Activated CD4-positive, alpha-beta memory T cell treated with anti-CD3 and anti-CD28 coated beads for 36 hours (primary cell): ENCODE data around the gene CD300A. TPM values are rescaled to one million over a fixed set of nuclear protein-coding genes. Genes with fewer than 3 reads are reported as not detected.
"Not testable (repeated sequence)": the region's sequence is repeated elsewhere in the genome, so short reads cannot be mapped to it uniquely, and the experiment has no call there.

ENCODE experiments used
- CTCF ChIA-PET: fragments of 350-600 bp; sonication (Branson Sonifier 250); formaldehyde crosslinking; loops from one replicate; lab custom pipeline; 2021; ENCODE audit warnings: antibody characterized with exemption, inconsistent platforms; lab: Charles Lee
- POLR2A ChIA-PET: fragments of 350-600 bp; sonication (Branson Sonifier 250); formaldehyde crosslinking; loops from one replicate; lab custom pipeline; 2021; ENCODE audit warnings: antibody characterized with exemption; lab: Charles Lee
- DNase-seq: peaks from one replicate; pipeline ENCODE4 v3.0.0-alpha.2; 2020
- H3K27ac Mint-ChIP-seq: one replicate; pipeline ENCODE4 v1.8.0; 2021; ENCODE audit warnings: mixed read lengths
- H3K27me3 Mint-ChIP-seq: one replicate; pipeline ENCODE4 v1.8.0; 2021; ENCODE audit warnings: mixed read lengths
- H3K36me3 Mint-ChIP-seq: one replicate; pipeline ENCODE4 v1.8.0; 2021; ENCODE audit warnings: mixed read lengths
- H3K4me1 Mint-ChIP-seq: one replicate; pipeline ENCODE4 v1.8.0; 2021; ENCODE audit warnings: low read depth, mixed read lengths
- H3K4me3 Mint-ChIP-seq: one replicate; pipeline ENCODE4 v1.8.0; 2021; ENCODE audit warnings: mild to moderate bottlenecking, mixed read lengths
- H3K9me3 Mint-ChIP-seq: one replicate; pipeline ENCODE4 v1.8.0; 2021; ENCODE audit warnings: mixed read lengths
- intact Hi-C: fragments of 100-400 bp; cut with micrococcal nuclease; formaldehyde crosslinking; loops from one replicate; pipeline ENCODE4 v1.15.1; 2023
- total RNA-seq, 2 experiments: library from RNA; stranded (reverse); gene quantifications; one replicate each; pipeline ENCODE4 v1.2.3, GENCODE V29; 2021

The CD300A gene
- total RNA-seq, 2 experiments from 2014 or later, result 11.3 to 12.3 TPM

GRCh38 chr17:74515941-74516340 is 49.5 kb downstream of the CD300A start:
- intact Hi-C loops, result no loop called here
- peaks cover 26% of the 10 kb centered on the region for H3K27me3 Mint-ChIP-seq
- CTCF ChIA-PET, result interaction anchor here (0.6 to 0.9 kb wide), 2 partner anchors 137 to 275 kb away, joined by 3 read pairs; no protein-coding TSS in a partner anchor
- H3K4me3 Mint-ChIP-seq, result no peak overlapping the region
- peaks cover 37% of the 10 kb centered on the region for H3K4me1 Mint-ChIP-seq
- POLR2A ChIA-PET, result no interaction called here
- H3K9me3 Mint-ChIP-seq, result peaks cover 23% of the 10 kb centered on the region
- no peak overlapping the region for H3K27ac Mint-ChIP-seq
- DNase-seq, result no peak
- H3K36me3 Mint-ChIP-seq, result peaks cover 12% of the 10 kb centered on the region

- ChIA-PET CTCF (interaction anchor here (0.6 kb wide), 1 partner anchor 275 kb away, joined by 3 read pairs; no protein-coding TSS in a partner anchor), POLR2A (no interaction called here)
- Mint-ChIP-seq H3K4me3 (no peak overlapping the region), H3K27me3 (peaks cover 30% of the 10 kb centered on the region), H3K27ac (no peak overlapping the region), H3K9me3 (peaks cover 23% of the 10 kb centered on the region), H3K36me3 (peaks cover 12% of the 10 kb centered on the region), H3K4me1 (peaks cover 38% of the 10 kb centered on the region)
- DNase-seq, result no peak
- intact Hi-C loops, result no loop called here
These were observed 50.3 kb downstream of the CD300A start for GRCh38 chr17:74516561-74517328.

GRCh38 chr17:74518413-74518981 is 52.1 kb downstream of the CD300A start:
- POLR2A ChIA-PET, H3K4me3 Mint-ChIP-seq, CTCF ChIA-PET: not testable (repeated sequence)

DNA sequence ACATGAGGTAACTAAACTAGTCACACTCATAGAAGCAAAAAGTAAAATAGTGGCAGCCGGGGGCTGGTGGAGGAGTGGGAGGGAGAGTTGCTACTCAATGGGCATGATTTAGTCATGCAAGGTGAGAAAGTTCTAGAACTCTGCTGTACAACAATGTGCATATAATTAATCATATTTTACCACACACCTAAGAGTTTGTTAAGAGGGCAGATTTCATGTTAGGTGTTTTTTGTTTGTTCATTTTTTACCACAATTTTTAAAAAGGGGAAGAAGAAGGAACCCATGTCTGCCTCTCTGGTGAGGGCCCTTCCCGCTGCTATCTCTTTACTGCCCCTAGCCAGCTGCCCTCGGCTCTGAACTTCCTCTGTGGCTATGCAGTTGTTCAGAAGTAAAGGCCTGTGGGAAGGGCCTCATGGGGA is 53.6 kb downstream of the CD300A start:
- Mint-ChIP-seq H3K4me3 (no peak overlapping the region), H3K4me1 (peaks cover 14% of the 10 kb centered on the region), H3K36me3 (no peaks in the 10 kb centered on the region), H3K27ac (peak overlapping the region; percentile 65), H3K9me3 (peaks cover 13% of the 10 kb centered on the region), H3K27me3 (peaks cover 36% of the 10 kb centered on the region)
- ChIA-PET CTCF (interaction anchor here (0.8 kb wide), 1 partner anchor 17 kb away, joined by 3 read pairs; no protein-coding TSS in a partner anchor), POLR2A (no interaction called here)
- intact Hi-C loops, result no loop called here
- peak; percentile 58 for DNase-seq

More at GRCh38 chr17:74518413-74518981, 52.1 kb downstream of the CD300A start:
- H3K27ac Mint-ChIP-seq, intact Hi-C loops, DNase-seq: not testable (repeated sequence)
- Mint-ChIP-seq H3K27me3 (peaks cover 40% of the 10 kb centered on the region), H3K36me3 (peaks cover 12% of the 10 kb centered on the region), H3K9me3 (peaks cover 26% of the 10 kb centered on the region), H3K4me1 (peaks cover 25% of the 10 kb centered on the region)

- H3K4me1 Mint-ChIP-seq, result peaks cover 14% of the 10 kb centered on the region
- no peak overlapping the region for H3K27ac Mint-ChIP-seq
- POLR2A ChIA-PET, result no interaction called here
- no peaks in the 10 kb centered on the region for H3K36me3 Mint-ChIP-seq
- H3K27me3 Mint-ChIP-seq, result peaks cover 40% of the 10 kb centered on the region
- CTCF ChIA-PET, result interaction anchor here (0.9 kb wide), 1 partner anchor 153 kb away, joined by 5 read pairs; no protein-coding TSS in a partner anchor
- no peak overlapping the region for H3K4me3 Mint-ChIP-seq
- intact Hi-C loops, result no loop called here
- H3K9me3 Mint-ChIP-seq, result peaks cover 11% of the 10 kb centered on the region
- no peak for DNase-seq
These were observed 54.5 kb downstream of the CD300A start for GRCh38 chr17:74520790-74521480.

- Mint-ChIP-seq H3K27me3 (peaks cover 39% of the 10 kb centered on the region), H3K4me3 (no peak overlapping the region), H3K36me3 (no peaks in the 10 kb centered on the region), H3K27ac (no peak overlapping the region), H3K4me1 (peaks cover 14% of the 10 kb centered on the region), H3K9me3 (peaks cover 11% of the 10 kb centered on the region)
- intact Hi-C loops, result no loop called here
- ChIA-PET CTCF (interaction anchor here (1.1 kb wide), 1 partner anchor 154 kb away, joined by 3 read pairs; no protein-coding TSS in a partner anchor), POLR2A (no interaction called here)
- DNase-seq, result peak; percentile 32
These were observed 55.3 kb downstream of the CD300A start for GRCh38 chr17:74521701-74522201.

GRCh38 chr17:74522381-74523105 is 56.1 kb downstream of the CD300A start:
- Mint-ChIP-seq H3K36me3 (no peaks in the 10 kb centered on the region), H3K9me3 (peaks cover 11% of the 10 kb centered on the region), H3K4me3 (no peak overlapping the region), H3K27me3 (peaks cover 41% of the 10 kb centered on the region), H3K27ac (no peak overlapping the region), H3K4me1 (peaks cover 14% of the 10 kb centered on the region)
- no peak for DNase-seq
- intact Hi-C loops, result no loop called here
- CTCF ChIA-PET, result interaction anchor here (1.1 kb wide), 1 partner anchor 155 kb away, joined by 3 read pairs; no protein-coding TSS in a partner anchor
- POLR2A ChIA-PET, result no interaction called here

GRCh38 chr17:74523308-74523707 is 56.9 kb downstream of the CD300A start:
- Mint-ChIP-seq H3K27ac (no peak overlapping the region), H3K36me3 (no peaks in the 10 kb centered on the region), H3K9me3 (peaks cover 7% of the 10 kb centered on the region), H3K4me3 (no peak overlapping the region), H3K27me3 (peaks cover 38% of the 10 kb centered on the region), H3K4me1 (peaks cover 14% of the 10 kb centered on the region)
- ChIA-PET POLR2A (no interaction called here), CTCF (no interaction called here)
- DNase-seq, result no peak
- intact Hi-C loops, result no loop called here

- H3K27me3 Mint-ChIP-seq, result peaks cover 36% of the 10 kb centered on the region
- CTCF ChIA-PET, result interaction anchor here (1.3 to 1.6 kb wide), 2 partner anchors 146 to 435 kb away, joined by 3 to 5 read pairs; no protein-coding TSS in a partner anchor
- intact Hi-C loops, result no loop called here
These were observed 58.4 kb downstream of the CD300A start for GRCh38 chr17:74524653-74525464.

GRCh38 chr17:74525465-74525725 is 59.0 kb downstream of the CD300A start:
- Mint-ChIP-seq H3K9me3 (peaks cover 4% of the 10 kb centered on the region), H3K27ac (no peak overlapping the region), H3K27me3 (peaks cover 37% of the 10 kb centered on the region), H3K4me1 (peaks cover 8% of the 10 kb centered on the region), H3K4me3 (no peak overlapping the region), H3K36me3 (no peaks in the 10 kb centered on the region)
- intact Hi-C loops, result no loop called here
- DNase-seq, result no peak
- ChIA-PET POLR2A (no interaction called here), CTCF (interaction anchor here (1.1 to 1.6 kb wide), 3 partner anchors 68 to 436 kb away, joined by 3 to 5 read pairs (median 3); no protein-coding TSS in a partner anchor)

More at GRCh38 chr17:74524653-74525464, 58.4 kb downstream of the CD300A start:
- H3K4me3 Mint-ChIP-seq, result no peak overlapping the region
- H3K9me3 Mint-ChIP-seq, result peaks cover 4% of the 10 kb centered on the region
- no peak for DNase-seq
- POLR2A ChIA-PET, result no interaction called here
- H3K27ac Mint-ChIP-seq, result no peak overlapping the region
- H3K36me3 Mint-ChIP-seq, result no peaks in the 10 kb centered on the region
- peaks cover 12% of the 10 kb centered on the region for H3K4me1 Mint-ChIP-seq
